Ishikawa (cell line): ENCODE results near the gene LCT.

Experiments
- CEBPB ChIP-seq: IDR thresholded peaks from 2 replicates; pipeline ENCODE4 v1.6.1; 2012
- FOXM1 ChIP-seq: IDR thresholded peaks from 2 replicates; pipeline ENCODE4 v1.6.1; 2012; ENCODE audit warnings: low read depth, borderline replicate concordance
- REST ChIP-seq: IDR thresholded peaks from 2 replicates; pipeline ENCODE4 v1.6.1; 2012; ENCODE audit warnings: low read depth, mild to moderate bottlenecking
- TEAD4 ChIP-seq: IDR thresholded peaks from 2 replicates; pipeline ENCODE4 v1.6.1; 2012
- YY1 ChIP-seq: IDR thresholded peaks from 2 replicates; pipeline ENCODE4 v1.6.1; 2012; ENCODE audit warnings: low read depth

GRCh38 chr2:135851858-135852257, 14.9 kb upstream of the LCT start:
- TF ChIP-seq REST: no peak
- no peak for TF ChIP-seq FOXM1
- no peak for TF ChIP-seq YY1
- TF ChIP-seq CEBPB: no peak
- TF ChIP-seq TEAD4: no peak
